ENCODE data around the gene C2CD4A.

GRCh38 chr15:62063825-62064635 lies 2.7 kb upstream of the C2CD4A start:
- TF ChIP-seq CTCF (conservative IDR thresholded peaks at IDR 0.05; ENCODE audit: low read length) (no peak), EZH2phosphoT487 (IDR thresholded peaks at IDR 0.05; ENCODE audit: borderline replicate concordance) (no peak)

All from Loucy (cell line).